ENCODE results near the gene SLC47A1.

DNA sequence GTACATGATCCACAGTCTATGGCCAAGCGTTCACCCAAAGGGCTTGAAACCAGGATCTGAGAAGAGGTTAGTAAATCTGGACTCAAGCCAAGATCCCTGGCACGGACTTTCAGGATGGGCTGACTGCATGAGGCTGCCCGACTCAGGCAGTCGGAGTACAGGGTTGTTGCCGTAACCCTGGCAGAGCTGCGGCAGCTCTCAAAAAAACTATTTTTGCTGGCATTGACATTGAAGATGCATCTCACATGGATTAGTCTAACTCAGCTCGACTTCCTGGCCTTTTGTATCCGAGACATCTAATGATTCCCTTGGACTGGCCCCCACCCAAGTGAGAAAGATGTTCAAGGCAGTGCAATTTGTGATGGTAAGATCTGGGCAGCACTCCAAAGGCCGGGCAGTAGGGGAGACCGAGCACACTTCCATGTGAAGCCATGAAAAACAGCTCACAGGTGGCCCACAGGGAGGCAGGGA, 6.2 kb downstream of the SLC47A1 start:
- TF ChIP-seq POLR2A (IDR thresholded peaks at IDR 0.05; ENCODE audit: low read depth, low read length) (no peak), TAF1 (IDR thresholded peaks at IDR 0.05; ENCODE audit: low read depth, low read length) (no peak)
